LNCAP (cell line): ENCODE data around the gene CREBBP.

Source experiments
- CTCF ChIP-seq: fragments of 450-650 bp; IDR thresholded peaks from 2 replicates; pipeline ENCODE4 v1.5.1; 2017; ENCODE audit warnings: mild to moderate bottlenecking

The CREBBP gene

GRCh38 chr16:3737181-3737580, 143.3 kb downstream of the CREBBP start:
- no peak for TF ChIP-seq CTCF

GRCh38 chr16:3736116-3736515, 144.4 kb downstream of the CREBBP start:
- TF ChIP-seq CTCF: no peak

GRCh38 chr16:3735541-3735940, 145.0 kb downstream of the CREBBP start:
- TF ChIP-seq CTCF: no peak

- no peak for TF ChIP-seq CTCF
Observed at GRCh38 chr16:3734758-3735221, 145.7 kb downstream of the CREBBP start.

GRCh38 chr16:3734084-3734757, 146.3 kb downstream of the CREBBP start:
- TF ChIP-seq CTCF: no peak

GRCh38 chr16:3732171-3732570, 148.3 kb downstream of the CREBBP start:
- no peak for TF ChIP-seq CTCF

- TF ChIP-seq CTCF: no peak
Observed at GRCh38 chr16:3731126-3731935, 149.2 kb downstream of the CREBBP start.
